Measurements from ENCODE around the gene ARNT2.
A peak's percentile ranks its signal among the peaks of the same experiment; 100 is the strongest.

Gene ARNT2

GRCh38 chr15:80411788-80412288, 7.7 kb downstream of the ARNT2 start:
- no peak for DNase-seq

DNA sequence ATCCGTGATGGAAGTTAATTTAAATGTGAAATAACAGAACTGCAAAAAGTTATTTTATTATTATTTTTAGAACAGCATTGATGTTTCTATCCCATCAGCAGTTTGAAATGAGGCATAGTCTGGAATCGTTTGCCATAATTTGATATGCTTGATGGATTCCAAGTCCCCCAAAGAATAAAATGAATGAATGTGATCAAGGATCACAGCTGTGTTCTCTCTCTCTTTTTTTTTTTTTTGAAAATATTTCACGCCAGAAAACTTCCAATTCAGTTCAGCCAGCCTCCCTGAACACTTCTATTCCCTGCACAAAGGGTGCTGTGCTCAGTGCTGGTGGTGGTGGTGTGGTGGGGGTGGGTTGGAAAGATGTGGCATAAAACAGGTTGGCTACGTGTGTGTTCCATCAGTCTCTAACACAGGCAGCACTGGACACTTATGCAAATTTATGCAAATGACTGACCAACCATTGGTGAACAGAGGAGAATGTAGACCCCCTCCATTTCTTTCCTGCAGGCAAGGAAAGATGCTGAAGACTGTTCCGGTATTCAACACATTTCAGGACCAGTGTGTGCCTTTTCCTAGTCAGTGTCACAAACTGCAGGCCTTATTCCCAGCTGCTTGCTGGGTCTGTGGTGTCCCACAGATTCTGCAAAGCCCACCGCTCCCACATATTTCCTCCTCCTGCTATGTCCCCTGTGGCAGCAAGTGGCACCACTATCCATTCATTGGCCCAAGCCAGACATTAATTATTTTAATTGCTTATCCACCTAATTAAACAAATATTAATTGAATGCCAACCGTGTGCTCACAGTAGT, 10.6 kb downstream of the ARNT2 start:
- DNase-seq: no peak

DNA sequence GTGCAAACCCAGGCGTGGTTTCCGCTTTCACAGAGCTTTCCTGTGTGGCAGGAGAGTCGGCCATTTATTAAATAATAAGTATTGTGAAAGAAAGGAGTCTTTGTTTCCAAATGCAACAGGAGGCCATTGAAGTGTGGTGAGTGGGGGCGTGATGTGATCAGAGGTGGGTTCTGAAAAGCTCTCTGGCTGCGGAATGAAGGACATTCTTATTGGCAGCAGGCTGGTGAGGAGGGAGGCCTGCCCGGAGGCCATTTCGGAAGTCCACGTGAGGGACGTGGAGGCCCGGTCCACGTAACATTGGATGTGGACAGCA, 11.1 kb downstream of the ARNT2 start:
- DNase-seq: no peak

GRCh38 chr15:80416702-80417101, 12.5 kb downstream of the ARNT2 start:
- no peak for DNase-seq

DNA sequence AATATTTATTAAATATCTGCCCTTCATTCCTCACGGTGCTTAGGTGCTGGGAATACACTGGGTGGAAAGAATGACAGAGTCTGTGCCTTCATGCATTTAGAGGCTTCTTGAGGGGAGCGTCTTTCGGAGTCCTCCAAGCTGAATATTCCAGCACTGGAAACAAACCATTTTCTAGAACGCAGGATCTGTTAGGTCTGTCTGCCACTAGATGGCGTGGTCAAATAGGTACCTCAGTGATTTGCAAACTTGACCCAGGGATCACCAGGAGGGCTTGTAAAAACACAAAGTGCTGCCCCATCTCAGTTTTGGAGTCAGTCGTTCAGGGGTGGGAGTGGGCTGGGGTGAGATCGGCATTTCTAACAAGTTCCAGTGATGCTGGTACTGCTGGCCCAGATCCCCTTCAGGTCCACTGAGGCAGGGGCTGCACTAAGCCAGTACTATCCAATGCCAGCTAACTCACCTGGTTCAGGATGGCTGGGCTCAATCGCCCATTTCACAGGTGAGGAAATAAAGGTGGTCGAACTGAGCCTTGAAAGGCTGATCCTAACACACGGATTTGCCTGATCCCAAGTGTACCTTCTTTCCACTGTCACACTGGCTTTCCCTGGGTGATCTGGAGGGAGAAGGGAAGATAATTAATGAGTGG, 14.8 kb downstream of the ARNT2 start:
- DNase-seq: peak; percentile 43 to 60

GRCh38 chr15:80419546-80419945, 15.4 kb downstream of the ARNT2 start:
- no peak for DNase-seq

DNA sequence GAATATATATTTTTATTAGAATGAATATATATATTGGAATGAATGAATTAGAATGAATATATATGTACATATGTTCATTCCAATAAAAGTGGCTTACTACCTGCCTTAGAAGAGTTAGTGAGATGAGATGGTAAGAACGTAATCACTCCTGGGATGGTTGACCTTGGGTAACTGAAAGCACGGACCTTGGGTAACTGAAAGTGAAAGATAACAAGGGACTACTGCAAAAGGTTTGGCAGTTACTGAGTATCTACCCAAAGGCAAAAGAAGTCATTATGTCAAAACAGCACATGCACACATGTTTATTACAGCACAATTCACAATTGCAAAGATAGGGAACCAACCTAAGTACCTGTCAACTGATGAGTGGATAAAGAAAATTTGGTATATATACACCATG, 16.5 kb downstream of the ARNT2 start:
- no peak for DNase-seq

DNA sequence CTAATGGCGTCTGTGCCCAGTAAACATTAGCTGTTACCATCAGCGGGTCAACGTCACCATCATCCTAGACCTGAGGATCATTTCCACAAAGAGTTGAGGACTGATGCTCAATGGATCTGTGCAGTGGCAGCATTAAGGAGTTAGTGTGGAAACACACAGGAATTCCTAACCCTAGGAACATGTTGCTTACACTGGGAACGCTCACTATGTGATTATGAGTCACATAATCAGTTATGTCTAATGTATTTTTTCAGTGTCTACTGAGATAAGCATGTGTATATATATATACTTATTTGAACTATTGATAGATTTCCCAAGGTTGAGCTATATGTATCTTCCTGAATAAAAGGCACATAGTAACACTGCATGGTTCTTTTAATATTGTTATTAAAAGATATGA, 19.0 kb downstream of the ARNT2 start:
- DNase-seq: no peak

GRCh38 chr15:80424381-80424780, 20.2 kb downstream of the ARNT2 start:
- no peak for DNase-seq

DNA sequence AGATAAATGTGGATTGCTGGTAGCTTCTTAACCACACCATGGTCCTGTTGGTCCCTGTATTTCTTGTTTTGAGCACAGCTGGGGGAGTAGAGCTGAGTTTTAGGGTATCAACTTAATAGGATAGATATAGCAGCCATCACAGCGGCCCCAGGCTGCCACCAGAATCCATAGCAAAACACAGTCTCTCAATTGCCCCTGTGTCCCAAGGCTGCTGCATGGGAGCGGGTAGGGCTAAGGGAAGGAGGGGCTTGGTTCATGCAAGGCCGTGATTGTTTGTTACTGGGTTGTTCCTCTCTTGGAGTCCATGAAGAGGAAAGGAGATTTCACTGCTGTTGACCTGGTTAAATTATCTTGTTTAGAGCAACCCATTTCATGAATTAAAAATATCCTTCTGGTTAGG, 22.1 kb downstream of the ARNT2 start:
- DNase-seq: no peak

DNA sequence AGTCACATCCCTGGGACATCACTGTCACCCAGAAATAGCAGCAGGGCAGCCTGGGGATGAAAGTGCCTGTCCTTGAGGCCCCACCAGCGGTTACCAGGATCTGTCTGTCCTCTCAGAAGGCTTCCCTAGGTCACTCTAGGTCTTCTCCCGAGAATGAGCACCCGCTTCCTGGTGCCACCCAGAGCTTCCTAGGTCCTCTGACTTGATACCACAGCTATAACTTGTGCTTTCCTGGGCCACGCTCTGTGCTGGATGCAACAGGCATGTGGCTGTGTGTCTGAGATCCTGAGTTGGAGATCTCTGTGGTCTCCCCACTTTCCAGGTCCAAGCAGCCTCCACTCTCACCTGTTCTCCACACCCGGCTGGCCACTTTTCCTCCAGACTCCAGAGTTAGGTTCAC, 25.8 kb downstream of the ARNT2 start:
- no peak for DNase-seq

- no peak for DNase-seq
Measured at GRCh38 chr15:80431635-80432344, 27.6 kb downstream of the ARNT2 start.

DNA sequence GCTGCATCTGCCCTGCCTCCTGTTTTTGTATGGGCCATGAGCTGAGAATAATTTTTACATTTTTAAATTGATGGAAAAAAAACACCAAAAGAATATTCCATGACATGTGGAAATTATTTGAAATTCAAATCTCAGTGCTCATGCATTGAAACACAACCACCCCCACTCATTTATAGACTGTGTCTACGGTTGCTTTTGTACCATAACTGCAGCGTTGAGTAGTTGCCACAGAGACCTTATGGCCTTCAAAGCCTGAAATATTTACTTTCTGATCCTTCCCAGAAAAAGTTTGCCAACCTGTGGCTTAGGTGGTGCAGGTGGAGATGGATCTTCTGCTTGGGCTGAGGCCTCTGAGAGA, 28.1 kb downstream of the ARNT2 start:
- DNase-seq: no peak

DNA sequence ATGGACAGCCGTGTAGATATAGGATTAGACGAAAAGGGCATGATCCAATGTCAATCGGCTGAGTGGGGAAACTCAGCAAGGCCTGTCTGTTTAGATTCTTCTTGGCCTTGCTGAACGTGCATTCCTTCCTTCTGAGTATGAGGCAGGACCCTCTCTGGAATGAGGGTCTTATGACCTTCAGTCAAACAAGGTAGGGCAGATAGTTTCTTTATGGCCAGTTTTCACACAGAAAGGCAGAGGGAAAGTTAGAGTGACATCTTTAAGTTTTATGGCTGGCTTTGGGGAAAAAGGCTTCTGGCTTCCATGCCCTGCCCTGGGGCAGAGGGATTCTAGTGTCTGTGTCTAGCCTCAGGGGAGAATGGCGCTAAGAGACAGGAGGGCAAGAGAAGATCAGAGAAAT, 29.7 kb downstream of the ARNT2 start:
- DNase-seq: no peak

GRCh38 chr15:80434926-80435720, 30.9 kb downstream of the ARNT2 start:
- no peak for DNase-seq

DNA sequence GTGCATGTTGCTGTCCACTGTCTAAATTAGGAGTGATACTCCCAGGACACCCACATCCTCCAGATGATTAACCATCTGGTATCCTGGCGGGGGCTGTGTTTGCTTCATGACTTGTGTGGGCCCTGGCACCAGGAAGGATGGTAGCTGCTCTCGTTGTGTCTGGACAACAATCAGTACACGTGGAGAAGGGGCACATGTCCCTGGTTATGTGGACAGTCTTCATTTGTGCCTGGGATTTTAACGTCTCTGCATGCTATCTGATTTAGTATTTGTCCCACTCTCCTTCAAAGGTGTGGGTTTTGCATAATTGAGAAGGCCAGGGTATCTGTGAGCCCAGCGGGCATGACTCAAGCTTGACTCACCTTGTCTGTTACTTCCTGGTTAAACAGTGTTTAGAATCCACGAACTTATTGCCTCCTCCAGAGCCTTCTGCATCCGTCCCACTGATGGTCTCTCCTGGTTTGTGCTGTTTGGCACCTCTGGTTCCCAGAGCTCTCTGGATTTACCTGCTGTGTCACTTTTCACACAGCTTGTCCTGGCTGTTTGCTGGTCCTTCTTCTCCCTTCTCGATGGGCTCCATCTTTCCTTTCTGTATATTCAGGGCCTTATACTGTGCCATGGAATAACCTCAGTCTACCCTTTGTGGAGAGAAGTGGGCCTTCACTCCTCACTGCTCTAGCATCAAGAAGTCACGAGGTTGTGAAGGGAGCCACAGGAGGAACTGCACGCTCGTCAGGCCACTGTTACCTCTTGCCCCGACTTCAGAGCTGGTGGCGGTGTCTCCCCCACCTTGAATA, 32.5 kb downstream of the ARNT2 start:
- DNase-seq: no peak

- DNase-seq: no peak
Measured at GRCh38 chr15:80437334-80437891, 33.2 kb downstream of the ARNT2 start.

GRCh38 chr15:80439140-80439539, 35.0 kb downstream of the ARNT2 start:
- DNase-seq: no peak

DNA sequence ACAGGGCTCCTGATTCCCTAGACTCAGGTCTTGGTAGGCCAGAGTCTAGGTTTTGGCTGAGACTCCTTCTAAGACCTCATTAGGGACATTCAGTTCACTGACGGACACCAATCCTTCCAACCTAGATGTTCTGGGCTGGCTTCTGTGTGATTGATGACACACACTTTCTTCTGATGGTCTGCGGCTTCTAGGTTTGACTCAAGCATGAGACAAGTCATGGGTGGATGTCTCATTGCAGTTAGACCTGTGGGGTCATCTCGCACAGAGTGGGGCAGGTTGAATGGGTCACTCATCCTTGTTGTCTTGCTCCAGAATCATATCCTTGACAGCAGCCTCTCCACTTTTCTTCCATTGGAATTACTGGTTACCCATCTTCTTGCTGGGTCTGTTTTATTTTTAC, 35.8 kb downstream of the ARNT2 start:
- DNase-seq: no peak

DNA sequence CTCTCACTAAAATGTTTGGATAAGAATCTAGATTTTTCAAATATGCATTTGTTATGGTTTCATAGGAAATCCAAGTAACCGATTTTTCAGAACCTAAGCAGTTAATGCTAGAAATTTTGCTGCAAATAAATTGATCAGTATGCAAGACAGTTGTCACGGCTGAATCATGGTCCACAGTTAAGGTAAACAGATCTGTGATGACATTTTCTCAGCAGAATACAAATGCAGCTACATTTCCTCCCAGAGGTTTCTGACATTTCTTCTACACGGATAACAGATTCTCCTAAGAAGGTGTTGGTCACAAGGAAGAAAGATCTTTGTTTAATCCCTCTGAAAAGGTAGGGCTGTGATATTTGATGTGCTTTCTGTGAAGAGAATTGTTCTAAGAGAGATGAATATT, 36.9 kb downstream of the ARNT2 start:
- no peak for DNase-seq

DNA sequence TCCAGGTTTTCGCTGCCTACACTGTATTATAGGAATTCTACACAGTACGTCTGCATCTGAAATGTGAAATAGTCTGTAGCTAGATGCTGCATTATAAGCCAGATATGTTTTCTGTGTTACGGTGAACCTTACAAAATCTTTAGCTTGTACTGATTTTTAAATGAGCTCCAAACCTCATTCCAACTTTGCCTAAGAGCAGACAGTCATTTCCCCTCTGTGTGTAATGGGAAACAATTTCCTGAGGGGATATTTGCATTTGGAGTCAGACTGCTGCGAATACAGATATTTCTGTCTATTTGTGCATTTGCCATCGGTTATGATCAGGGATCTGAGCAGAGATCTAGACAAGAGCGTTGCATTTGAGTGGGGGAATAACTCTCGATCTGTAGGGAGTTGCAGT, 37.5 kb downstream of the ARNT2 start:
- no peak for DNase-seq
